HEK293 (cell line): ENCODE data around the gene GPM6B.

Experiments used
- CTCF ChIA-PET: fragments of 350-600 bp; formaldehyde crosslinking; extraction: SDS; loops from one replicate; lab custom pipeline; 2021; ENCODE audit warnings: antibody characterized with exemption; lab: Yijun Ruan, JAX
- POLR2A ChIA-PET: fragments of 300-600 bp; formaldehyde crosslinking; extraction: SDS; loops from one replicate; lab custom pipeline; 2020; ENCODE audit warnings: antibody characterized with exemption, inconsistent platforms; lab: Yijun Ruan, JAX
- H3K27ac ChIP-seq: fragments of 200-500 bp; sonication (Bioruptor generic); 2 replicates; pipeline ENCODE4 v1.5.1; 2014; ENCODE audit warnings: low read depth, low read length, control low read depth, inconsistent platforms; ENCODE audit errors: extremely low read depth
- H3K36me3 ChIP-seq, 2 experiments: fragments of 200-500 bp in 1 of 2; sonication (Bioruptor generic) in 1 of 2; 1 replicate in 1 of 2; 2 replicates in 1 of 2; pipeline ENCODE4 v1.5.1; 2014 to 2017; ENCODE audit warnings: inconsistent platforms in 2 of 2, low read length in 2 of 2; ENCODE audit not compliant: control insufficient read depth in 2 of 2, insufficient read depth in 1 of 2
- H3K4me1 ChIP-seq: fragments of 200-500 bp; sonication (Bioruptor generic); 2 replicates; pipeline ENCODE4 v1.5.1; 2014; ENCODE audit warnings: mild to moderate bottlenecking, low read length, inconsistent platforms; ENCODE audit not compliant: control insufficient read depth, insufficient read depth
- H3K4me3 ChIP-seq: 2 replicates; pipeline ENCODE4 v1.5.1; 2011; ENCODE audit warnings: low read depth, mild to moderate bottlenecking, control low read depth, low read length, moderate library complexity
- H3K9me3 ChIP-seq: fragments of 200-500 bp; sonication (Bioruptor generic); 2 replicates; pipeline ENCODE4 v1.5.1; 2014; ENCODE audit warnings: low read depth, low read length, inconsistent platforms; ENCODE audit not compliant: control insufficient read depth, insufficient read depth
- EGR2 ChIP-seq: fragments of 450-650 bp; formaldehyde crosslinking; IDR thresholded peaks from 2 replicates; pipeline ENCODE4 v1.5.1; 2016; ENCODE audit warnings: low read depth, missing biosample characterization, missing genetic modification characterization
- IKZF3 ChIP-seq: fragments of 450-650 bp; IDR thresholded peaks from 2 replicates; pipeline ENCODE4 v1.5.0; 2018; ENCODE audit warnings: missing biosample characterization, mild to moderate bottlenecking, missing genetic modification characterization, moderate library complexity
- KLF16 ChIP-seq: fragments of 450-650 bp; formaldehyde crosslinking; IDR thresholded peaks from 2 replicates; pipeline ENCODE4 v1.5.1; 2017; ENCODE audit warnings: missing biosample characterization, missing genetic modification characterization
- ZBTB8A ChIP-seq: fragments of 450-650 bp; formaldehyde crosslinking; IDR thresholded peaks from 2 replicates; pipeline ENCODE4 v1.5.1; 2016; ENCODE audit warnings: missing biosample characterization, missing genetic modification characterization
- ZNF114 ChIP-seq: fragments of 450-650 bp; formaldehyde crosslinking; IDR thresholded peaks from 2 replicates; pipeline ENCODE4 v1.5.0; 2017; ENCODE audit warnings: missing biosample characterization, missing genetic modification characterization
- ZNF146 ChIP-seq: fragments of 450-650 bp; formaldehyde crosslinking; IDR thresholded peaks from 2 replicates; pipeline ENCODE4 v1.5.1; 2016; ENCODE audit warnings: missing biosample characterization, missing genetic modification characterization
- ZNF169 ChIP-seq: fragments of 450-650 bp; formaldehyde crosslinking; IDR thresholded peaks from 2 replicates; pipeline ENCODE4 v1.5.1; 2016; ENCODE audit warnings: missing biosample characterization, missing genetic modification characterization
- ZNF175 ChIP-seq: fragments of 450-650 bp; formaldehyde crosslinking; IDR thresholded peaks from 2 replicates; pipeline ENCODE4 v1.5.1; 2016; ENCODE audit warnings: missing biosample characterization, missing genetic modification characterization
- ZNF266 ChIP-seq: fragments of 450-650 bp; formaldehyde crosslinking; IDR thresholded peaks from 2 replicates; pipeline ENCODE4 v1.5.1; 2016; ENCODE audit warnings: missing biosample characterization, missing genetic modification characterization, low read depth
- ZNF274 ChIP-seq, 2 experiments: fragments of 200-500 bp in 1 of 2; fragments of 450-650 bp in 1 of 2; sonication (Bioruptor generic) in 1 of 2; formaldehyde crosslinking in 1 of 2; IDR thresholded peaks; 2 replicates each; pipeline versions ENCODE4 v1.5.1 to v1.6.1; 2014 to 2016; ENCODE audit warnings: borderline replicate concordance in 1 of 2, inconsistent platforms in 1 of 2, low read length in 1 of 2, missing biosample characterization in 1 of 2, missing genetic modification characterization in 1 of 2
- ZNF354C ChIP-seq: fragments of 450-650 bp; formaldehyde crosslinking; IDR thresholded peaks from 2 replicates; pipeline ENCODE4 v1.5.1; 2016; ENCODE audit warnings: missing biosample characterization, missing genetic modification characterization, low read depth, borderline replicate concordance
- ZNF404 ChIP-seq: fragments of 450-650 bp; formaldehyde crosslinking; IDR thresholded peaks from 2 replicates; pipeline ENCODE4 v1.5.1; 2017; ENCODE audit warnings: missing biosample characterization, missing genetic modification characterization
- ZNF623 ChIP-seq: fragments of 450-650 bp; formaldehyde crosslinking; IDR thresholded peaks from 2 replicates; pipeline ENCODE4 v1.5.1; 2016; ENCODE audit warnings: missing biosample characterization, missing genetic modification characterization
- ZNF654 ChIP-seq: fragments of 450-650 bp; formaldehyde crosslinking; IDR thresholded peaks from 2 replicates; pipeline ENCODE4 v1.5.1; 2016; ENCODE audit warnings: low read depth, missing biosample characterization, missing genetic modification characterization
- ZNF768 ChIP-seq: fragments of 450-650 bp; formaldehyde crosslinking; IDR thresholded peaks from 2 replicates; pipeline ENCODE4 v1.5.1; 2018; ENCODE audit warnings: missing biosample characterization, mild to moderate bottlenecking, missing genetic modification characterization
- ZNF791 ChIP-seq: fragments of 450-650 bp; formaldehyde crosslinking; IDR thresholded peaks from 2 replicates; pipeline ENCODE4 v1.5.1; 2016; ENCODE audit warnings: missing biosample characterization, missing genetic modification characterization
- TF ChIP-seq, protein P1 (sequence below): fragments of 450-650 bp; formaldehyde crosslinking; IDR thresholded peaks from 2 replicates; pipeline ENCODE4 v1.5.1; 2017; ENCODE audit warnings: missing biosample characterization, missing genetic modification characterization
- TF ChIP-seq, protein P2 (sequence below): fragments of 450-650 bp; formaldehyde crosslinking; IDR thresholded peaks from 2 replicates; pipeline ENCODE4 v1.5.0; 2017; ENCODE audit warnings: missing biosample characterization, missing genetic modification characterization, borderline replicate concordance

Gene GPM6B

DNA sequence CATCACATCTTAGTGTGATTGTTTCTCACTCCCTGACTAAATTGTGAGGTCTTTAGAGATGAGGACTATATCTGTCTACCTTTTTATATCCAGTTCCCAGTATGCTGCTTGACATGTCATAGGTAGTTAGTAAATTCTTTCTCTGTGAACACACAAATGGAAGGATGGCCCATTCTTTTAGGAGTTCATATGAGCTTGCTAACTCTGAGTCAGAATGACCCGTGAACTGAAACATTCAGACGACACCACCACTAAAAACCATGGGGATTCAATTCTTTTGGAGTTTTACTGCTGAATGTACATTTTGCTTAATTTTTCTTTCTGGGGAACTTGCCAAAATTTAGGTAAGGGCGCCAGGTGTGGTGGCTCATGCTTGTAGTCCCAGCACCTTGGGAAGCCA, 68.4 kb downstream of the GPM6B start (continued):
- no peak for TF ChIP-seq ZNF146 (tag by site-specific recombination)
- no peak for TF ChIP-seq ZBTB8A (tag by site-specific recombination)
- TF ChIP-seq ZNF654 (tag by site-specific recombination): no peak
- TF ChIP-seq, all 188 proteins: peak for 0

DNA sequence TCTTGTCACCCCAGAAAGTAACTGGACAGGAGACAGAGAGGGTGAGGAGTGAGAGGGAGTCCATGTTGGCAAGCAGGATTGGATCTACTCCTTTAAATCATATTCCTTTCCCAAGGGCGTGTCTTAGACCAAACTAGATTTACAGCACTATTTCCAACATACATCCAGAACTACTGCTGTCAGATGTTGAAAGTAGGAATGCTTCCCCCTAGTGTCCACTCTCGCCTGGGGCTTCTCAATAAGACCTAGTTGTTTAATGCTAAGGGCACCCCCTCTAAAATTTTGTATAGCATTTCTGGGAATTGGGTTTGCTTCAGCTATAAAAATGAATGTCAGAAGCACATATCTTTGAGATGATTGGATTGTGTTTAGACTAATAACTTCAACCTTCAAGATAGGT, 69.1 kb downstream of the GPM6B start:
- ChIA-PET POLR2A (no interaction called here), CTCF (interaction anchor here (0.5 to 7.2 kb wide), 12 partner anchors 10 to 826 kb away, joined by 3 to 92 read pairs (median 6); partner anchors contain the start of genes OFD1 and TRAPPC2)
- Histone ChIP-seq H3K36me3 (peaks cover 55 to 83% of the 10 kb centered on the region in 2 experiments), H3K27ac (no peak overlapping the region), H3K4me1 (no peaks in the 10 kb centered on the region), H3K9me3 (no peaks in the 10 kb centered on the region), H3K4me3 (no peak overlapping the region)
- TF ChIP-seq ZNF623 (tag by site-specific recombination) (no peak), IKZF3 (tag by site-specific recombination) (0 out of 2 replicates have a peak, but pooled peaks have one; percentile 29), ZNF654 (tag by site-specific recombination) (peak; percentile 64)

DNA sequence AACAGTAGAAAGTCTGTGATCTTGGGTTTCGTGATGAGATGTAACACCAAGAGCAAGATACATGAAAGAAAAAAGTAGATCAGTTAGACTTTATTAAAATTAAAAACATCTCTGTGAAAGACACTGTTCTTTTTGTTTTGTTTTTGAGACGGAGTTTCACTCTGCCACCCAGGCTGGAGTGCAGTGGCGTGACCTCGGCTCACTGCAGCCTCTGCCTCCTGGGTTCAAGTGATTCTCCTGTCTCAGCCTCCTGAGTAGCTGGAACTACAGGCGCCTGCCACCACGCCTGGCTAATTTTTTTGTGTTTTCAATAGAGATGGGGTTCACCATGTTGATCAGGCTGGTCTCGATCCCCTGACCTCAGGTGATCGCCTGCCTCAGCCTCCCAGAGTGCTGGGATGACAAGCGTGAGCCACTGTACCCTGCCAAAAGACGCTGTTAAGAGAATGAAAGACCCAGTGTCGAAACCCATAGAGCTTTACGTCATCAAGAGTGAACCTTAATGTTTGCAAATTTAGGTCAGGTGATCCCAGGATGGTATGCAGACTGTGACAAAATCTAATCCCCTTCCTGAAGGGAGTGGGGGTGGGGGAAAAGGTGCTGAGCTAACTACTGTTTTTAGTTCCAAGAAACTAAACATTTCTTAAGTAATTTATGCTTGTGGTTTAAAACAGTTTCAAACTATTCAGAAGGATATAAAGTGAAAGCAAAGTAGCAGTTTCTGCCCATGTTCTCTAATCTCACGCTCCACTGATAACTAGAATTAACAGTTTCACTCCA, 74.3 kb downstream of the GPM6B start:
- no peaks in the 10 kb centered on the region for H3K4me1 ChIP-seq
- H3K27ac ChIP-seq: no peak overlapping the region
- peaks cover 54 to 63% of the 10 kb centered on the region in 2 experiments for H3K36me3 ChIP-seq
- ChIA-PET POLR2A (interaction anchor here (2.9 kb wide), 1 partner anchor 8 kb away, joined by 11 read pairs; the partner anchor contains the start of genes OFD1 and TRAPPC2), CTCF (interaction anchor here (0.5 to 0.7 kb wide), 3 partner anchors 51 to 796 kb away, joined by 3 to 4 read pairs (median 3); no protein-coding TSS in a partner anchor)
- no peak overlapping the region for H3K4me3 ChIP-seq
- H3K9me3 ChIP-seq: no peaks in the 10 kb centered on the region
- TF ChIP-seq, protein P1, sequence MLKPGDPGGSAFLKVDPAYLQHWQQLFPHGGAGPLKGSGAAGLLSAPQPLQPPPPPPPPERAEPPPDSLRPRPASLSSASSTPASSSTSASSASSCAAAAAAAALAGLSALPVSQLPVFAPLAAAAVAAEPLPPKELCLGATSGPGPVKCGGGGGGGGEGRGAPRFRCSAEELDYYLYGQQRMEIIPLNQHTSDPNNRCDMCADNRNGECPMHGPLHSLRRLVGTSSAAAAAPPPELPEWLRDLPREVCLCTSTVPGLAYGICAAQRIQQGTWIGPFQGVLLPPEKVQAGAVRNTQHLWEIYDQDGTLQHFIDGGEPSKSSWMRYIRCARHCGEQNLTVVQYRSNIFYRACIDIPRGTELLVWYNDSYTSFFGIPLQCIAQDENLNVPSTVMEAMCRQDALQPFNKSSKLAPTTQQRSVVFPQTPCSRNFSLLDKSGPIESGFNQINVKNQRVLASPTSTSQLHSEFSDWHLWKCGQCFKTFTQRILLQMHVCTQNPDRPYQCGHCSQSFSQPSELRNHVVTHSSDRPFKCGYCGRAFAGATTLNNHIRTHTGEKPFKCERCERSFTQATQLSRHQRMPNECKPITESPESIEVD (tag by site-specific recombination): peak; percentile 20; the same call in 1 of the 2 replicates
- TF ChIP-seq EGR2: no peak
- TF ChIP-seq, protein P2, sequence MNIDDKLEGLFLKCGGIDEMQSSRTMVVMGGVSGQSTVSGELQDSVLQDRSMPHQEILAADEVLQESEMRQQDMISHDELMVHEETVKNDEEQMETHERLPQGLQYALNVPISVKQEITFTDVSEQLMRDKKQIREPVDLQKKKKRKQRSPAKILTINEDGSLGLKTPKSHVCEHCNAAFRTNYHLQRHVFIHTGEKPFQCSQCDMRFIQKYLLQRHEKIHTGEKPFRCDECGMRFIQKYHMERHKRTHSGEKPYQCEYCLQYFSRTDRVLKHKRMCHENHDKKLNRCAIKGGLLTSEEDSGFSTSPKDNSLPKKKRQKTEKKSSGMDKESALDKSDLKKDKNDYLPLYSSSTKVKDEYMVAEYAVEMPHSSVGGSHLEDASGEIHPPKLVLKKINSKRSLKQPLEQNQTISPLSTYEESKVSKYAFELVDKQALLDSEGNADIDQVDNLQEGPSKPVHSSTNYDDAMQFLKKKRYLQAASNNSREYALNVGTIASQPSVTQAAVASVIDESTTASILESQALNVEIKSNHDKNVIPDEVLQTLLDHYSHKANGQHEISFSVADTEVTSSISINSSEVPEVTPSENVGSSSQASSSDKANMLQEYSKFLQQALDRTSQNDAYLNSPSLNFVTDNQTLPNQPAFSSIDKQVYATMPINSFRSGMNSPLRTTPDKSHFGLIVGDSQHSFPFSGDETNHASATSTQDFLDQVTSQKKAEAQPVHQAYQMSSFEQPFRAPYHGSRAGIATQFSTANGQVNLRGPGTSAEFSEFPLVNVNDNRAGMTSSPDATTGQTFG: no peak
- TF ChIP-seq ZNF791 (tag by site-specific recombination): no peak
- TF ChIP-seq ZNF169 (tag by site-specific recombination): no peak

DNA sequence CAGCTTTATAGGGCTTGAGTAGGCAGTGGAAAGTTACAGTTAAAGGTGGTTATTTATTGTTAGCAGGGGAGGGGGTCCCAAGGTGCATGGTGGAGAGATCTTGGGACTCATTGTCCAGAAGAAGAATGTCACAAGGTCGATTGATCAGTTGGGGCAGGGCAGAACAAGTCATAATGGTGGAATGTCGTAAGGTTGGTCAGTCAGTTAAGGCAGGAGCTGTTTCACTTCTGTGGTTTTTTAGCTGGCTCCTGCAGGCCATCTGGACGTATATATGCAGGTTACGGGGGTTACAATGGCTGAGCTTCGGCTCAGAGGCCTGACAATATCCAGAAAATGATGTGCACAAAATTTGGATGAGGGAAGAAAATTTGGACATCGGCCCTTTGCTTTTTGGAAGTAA, 75.2 kb downstream of the GPM6B start:
- no peak for TF ChIP-seq ZNF404 (tag by site-specific recombination)
- TF ChIP-seq ZNF175 (tag by site-specific recombination): no peak
- no peak for TF ChIP-seq ZNF274 (IDR thresholded peaks at IDR 0.05; ENCODE audit: low read length)
- TF ChIP-seq ZNF274 (tag by site-specific recombination; IDR thresholded peaks at IDR 0.05; ENCODE audit: borderline replicate concordance): no peak
- no peak for TF ChIP-seq ZNF266 (tag by site-specific recombination)
- no peak for TF ChIP-seq ZNF114 (tag by site-specific recombination)
- TF ChIP-seq KLF16 (tag by site-specific recombination): no peak
- TF ChIP-seq ZNF354C (tag by site-specific recombination): no peak
- no peak for TF ChIP-seq ZNF768 (tag by site-specific recombination)
- Histone ChIP-seq H3K36me3 (peaks cover 62% of the 10 kb centered on the region in 2 experiments), H3K4me1 (no peaks in the 10 kb centered on the region), H3K27ac (no peak overlapping the region), H3K4me3 (no peak overlapping the region), H3K9me3 (no peaks in the 10 kb centered on the region)
- ChIA-PET POLR2A (interaction anchor here (0.8 kb wide), 1 partner anchor 9 kb away, joined by 3 read pairs; no protein-coding TSS in a partner anchor), CTCF (interaction anchor here (0.7 to 8.5 kb wide), 3 partner anchors 8 to 291 kb away, joined by 4 to 92 read pairs (median 4); no protein-coding TSS in a partner anchor)
